H9 (cell line): ENCODE measurements around the gene NXPH4. TPM values are rescaled to one million over a fixed set of nuclear protein-coding genes. Genes with fewer than 3 reads are reported as not detected.

Source experiments
- DNase-seq: peaks from one replicate; pipeline ENCODE4 v3.0.0-alpha.2; 2017
- H2AFZ ChIP-seq: one replicate; pipeline ENCODE4 v1.6.1; 2013; ENCODE audit warnings: mild to moderate bottlenecking, low read length, control low read depth, moderate library complexity
- H2AK5ac ChIP-seq: 2 replicates; pipeline ENCODE4 v1.6.1; 2013; ENCODE audit warnings: low read length, control low read depth, mixed read lengths; ENCODE audit not compliant: insufficient read length
- H2BK120ac ChIP-seq: one replicate; pipeline ENCODE4 v1.6.1; 2013; ENCODE audit warnings: low read depth, mild to moderate bottlenecking, low read length, control low read depth, inconsistent platforms; ENCODE audit not compliant: poor library complexity, severe bottlenecking
- H2BK12ac ChIP-seq: 2 replicates; pipeline ENCODE4 v1.6.1; 2013; ENCODE audit warnings: low read length, control low read depth, mixed read lengths, low read depth; ENCODE audit not compliant: insufficient read length
- H2BK15ac ChIP-seq: 2 replicates; pipeline ENCODE4 v1.6.1; 2013; ENCODE audit warnings: low read depth, low read length, control low read depth
- H2BK20ac ChIP-seq: one replicate; pipeline ENCODE4 v1.6.1; 2013; ENCODE audit warnings: low read depth, mild to moderate bottlenecking, low read length, control low read depth, inconsistent platforms; ENCODE audit not compliant: poor library complexity, severe bottlenecking
- H2BK5ac ChIP-seq: 2 replicates; pipeline ENCODE4 v1.6.1; 2013; ENCODE audit warnings: low read length, control low read depth, mixed read lengths; ENCODE audit not compliant: insufficient read length
- H3K14ac ChIP-seq: 2 replicates; pipeline ENCODE4 v1.6.1; 2013; ENCODE audit warnings: low read length, control low read depth; ENCODE audit not compliant: insufficient read depth
- H3K18ac ChIP-seq: 2 replicates; pipeline ENCODE4 v1.6.1; 2013; ENCODE audit warnings: low read depth, mild to moderate bottlenecking, mixed read lengths, low read length, control low read depth; ENCODE audit not compliant: insufficient read length
- H3K23ac ChIP-seq: 2 replicates; pipeline ENCODE4 v1.6.1; 2013; ENCODE audit warnings: low read length, control low read depth, mixed read lengths, low read depth; ENCODE audit not compliant: insufficient read length
- H3K23me2 ChIP-seq: 2 replicates; pipeline ENCODE4 v1.6.1; 2013; ENCODE audit warnings: low read depth, mild to moderate bottlenecking, mixed read lengths, low read length, control low read depth; ENCODE audit not compliant: insufficient read length, poor library complexity, severe bottlenecking
- H3K27ac ChIP-seq: 2 replicates; pipeline ENCODE4 v1.5.1; 2013; ENCODE audit warnings: low read length, control low read depth, mixed read lengths, low read depth; ENCODE audit not compliant: insufficient read length
- H3K27me3 ChIP-seq: 2 replicates; pipeline ENCODE4 v1.6.1; 2013; ENCODE audit warnings: low read length, control low read depth, inconsistent platforms; ENCODE audit not compliant: insufficient read depth
- H3K4ac ChIP-seq: 2 replicates; pipeline ENCODE4 v1.6.1; 2013; ENCODE audit warnings: low read depth, mild to moderate bottlenecking, control low read depth, inconsistent platforms, low read length, moderate library complexity
- H3K4me1 ChIP-seq: 2 replicates; pipeline ENCODE4 v1.6.1; 2013; ENCODE audit warnings: low read length, control low read depth, inconsistent platforms; ENCODE audit not compliant: insufficient read depth
- H3K4me2 ChIP-seq: 2 replicates; pipeline ENCODE4 v1.6.1; 2013; ENCODE audit warnings: low read length, control low read depth, mixed read lengths; ENCODE audit not compliant: insufficient read length, insufficient read depth
- H3K56ac ChIP-seq: 2 replicates; pipeline ENCODE4 v1.6.1; 2013; ENCODE audit warnings: low read depth, mild to moderate bottlenecking, mixed read lengths, low read length, control low read depth; ENCODE audit not compliant: insufficient read length
- H3K79me1 ChIP-seq: 2 replicates; pipeline ENCODE4 v1.6.1; 2013; ENCODE audit warnings: low read depth, mild to moderate bottlenecking, moderate library complexity, low read length, control low read depth, inconsistent platforms; ENCODE audit not compliant: insufficient read depth, poor library complexity, severe bottlenecking
- H3K79me2 ChIP-seq: 2 replicates; pipeline ENCODE4 v1.6.1; 2013; ENCODE audit warnings: low read length, control low read depth, inconsistent platforms; ENCODE audit not compliant: insufficient read depth
- H3K9ac ChIP-seq: 2 replicates; pipeline ENCODE4 v1.6.1; 2013; ENCODE audit warnings: low read length, control low read depth, mixed read lengths; ENCODE audit not compliant: insufficient read length; ENCODE audit errors: extremely low read depth
- H3K9me3 ChIP-seq: one replicate; pipeline ENCODE4 v1.6.1; 2013; ENCODE audit warnings: low read depth, low read length, inconsistent platforms; ENCODE audit not compliant: control insufficient read depth
- H3T11ph ChIP-seq: one replicate; pipeline ENCODE4 v1.6.1; 2013; ENCODE audit warnings: mild to moderate bottlenecking, low read length, control low read depth, inconsistent platforms
- H4K20me1 ChIP-seq: one replicate; pipeline ENCODE4 v1.6.1; 2013; ENCODE audit not compliant: control insufficient read depth, insufficient read length, insufficient read depth
- H4K5ac ChIP-seq: 2 replicates; pipeline ENCODE4 v1.6.1; 2013; ENCODE audit warnings: low read depth, mild to moderate bottlenecking, mixed read lengths, low read length, control low read depth; ENCODE audit not compliant: insufficient read length
- H4K8ac ChIP-seq: replicated peaks from 2 replicates; pipeline ENCODE4 v1.6.1; 2013; ENCODE audit warnings: low read length, control low read depth, mixed read lengths, low read depth; ENCODE audit not compliant: insufficient read length
- H4K91ac ChIP-seq: 2 replicates; pipeline ENCODE4 v1.6.1; 2013; ENCODE audit warnings: low read depth, mild to moderate bottlenecking, moderate library complexity, mixed read lengths, low read length, control low read depth; ENCODE audit not compliant: insufficient read length
- H3K27ac Mint-ChIP-seq, 3 experiments: 2 replicates in 2 of 3; 3 replicates in 1 of 3; pipeline ENCODE4 v1.8.0; 2020 to 2021; ENCODE audit warnings: mixed read lengths in 3 of 3, mild to moderate bottlenecking in 1 of 3, moderate library complexity in 1 of 3
- H3K27me3 Mint-ChIP-seq: 2 replicates; pipeline ENCODE4 v1.8.0; 2021; ENCODE audit warnings: low read depth, mild to moderate bottlenecking, moderate library complexity, mixed read lengths
- H3K36me3 Mint-ChIP-seq, 3 experiments: 2 replicates in 2 of 3; 3 replicates in 1 of 3; pipeline ENCODE4 v1.8.0; 2020 to 2021; ENCODE audit warnings: low read depth in 3 of 3, mixed read lengths in 3 of 3; ENCODE audit not compliant: insufficient read depth in 1 of 3
- H3K4me1 Mint-ChIP-seq, 2 experiments: 2 replicates each; pipeline ENCODE4 v1.8.0; 2020; ENCODE audit warnings: mixed read lengths in 2 of 2
- H3K4me3 Mint-ChIP-seq, 2 experiments: 2 replicates in 1 of 2; 3 replicates in 1 of 2; pipeline ENCODE4 v1.8.0; 2020 to 2021; ENCODE audit warnings: mild to moderate bottlenecking in 2 of 2, mixed read lengths in 2 of 2, moderate library complexity in 1 of 2
- H3K9me3 Mint-ChIP-seq, 2 experiments: 2 replicates in 1 of 2; 3 replicates in 1 of 2; pipeline ENCODE4 v1.8.0; 2020; ENCODE audit warnings: mild to moderate bottlenecking in 2 of 2, mixed read lengths in 2 of 2, moderate library complexity in 1 of 2
- CTCF ChIP-seq: fragments of 200-600 bp; sonication (generic); conservative IDR thresholded peaks from 3 replicates; pipeline ENCODE4 v1.8.0; 2021; ENCODE audit warnings: antibody characterized with exemption, mild to moderate bottlenecking
- WGBS: extraction: QIAGEN DNeasy Blood & Tissue Kit; methylation state at CpG from one replicate; pipeline ENCODE4 v1.1.7; 2013; ENCODE audit warnings: missing lambda C conversion rate, low lambda C conversion rate, mixed read lengths; ENCODE audit not compliant: insufficient read length; ENCODE audit errors: extremely low coverage; 5-methylcytosine and 5-hydroxymethylcytosine counted together
- total RNA-seq: library from RNA; stranded (reverse); gene quantifications from 2 replicates; pipeline ENCODE4 v1.2.1, GENCODE V29; 2021

NXPH4 gene
- total RNA-seq, 1 experiment from 2014 or later: 2.1 TPM

GRCh38 chr12:57207731-57208630 lies 8.6 kb upstream of the NXPH4 start:
- H3K79me1 ChIP-seq: no peaks in the 10 kb centered on the region
- H3K9me3 ChIP-seq: no peaks in the 10 kb centered on the region
- H3K23me2 ChIP-seq: no peaks in the 10 kb centered on the region
- Mint-ChIP-seq H3K36me3 (peaks cover 40 to 80% (median 77%) of the 10 kb centered on the region in 3 experiments), H3K9me3 (no peaks in the 10 kb centered on the region), H3K27me3 (no peaks in the 10 kb centered on the region), H3K4me1 (peaks cover 2 to 3% of the 10 kb centered on the region in 2 experiments; a peak in 2 of 4 replicates), H3K4me3 (no peak overlapping the region), H3K27ac (peak overlapping the region in 2 of 3 experiments; percentile 15 to 85; a peak in 1 of 7 replicates)
- no peak overlapping the region for H2AFZ ChIP-seq
- WGBS: no CpG with 5 or more reads among the region's 29 CpGs
- TF ChIP-seq CTCF: no peak
- H3T11ph ChIP-seq: no peak overlapping the region
- no peaks in the 10 kb centered on the region for H3K79me2 ChIP-seq
- no peaks in the 10 kb centered on the region for H3K4me1 ChIP-seq
- no peak overlapping the region for H3K56ac ChIP-seq
- no peak overlapping the region for H3K18ac ChIP-seq
- no peak overlapping the region for H3K9ac ChIP-seq
- no peaks in the 10 kb centered on the region for H4K20me1 ChIP-seq
- no peak overlapping the region for H2AK5ac ChIP-seq
- no peak overlapping the region for H3K4me2 ChIP-seq
- no peak overlapping the region for H4K91ac ChIP-seq
- no peak overlapping the region for H3K14ac ChIP-seq
- H2BK20ac ChIP-seq: no peak overlapping the region
- no peak overlapping the region for H3K4ac ChIP-seq
- no peak overlapping the region for H2BK15ac ChIP-seq
- H2BK12ac ChIP-seq: no peak overlapping the region
- no peaks in the 10 kb centered on the region for H3K27me3 ChIP-seq
- no peak overlapping the region for H3K23ac ChIP-seq
- H2BK120ac ChIP-seq: no peak overlapping the region
- no peak overlapping the region for H4K5ac ChIP-seq
- no peak overlapping the region for H2BK5ac ChIP-seq
- no peak overlapping the region for H3K27ac ChIP-seq
- no peak for DNase-seq
- H4K8ac ChIP-seq: no peak overlapping the region
